Measurements from ENCODE around the gene NEUROD4.
"Not testable (repeated sequence)": the region's sequence is repeated elsewhere in the genome, so short reads cannot be mapped to it uniquely, and the experiment has no call there.

The NEUROD4 gene, protein sequence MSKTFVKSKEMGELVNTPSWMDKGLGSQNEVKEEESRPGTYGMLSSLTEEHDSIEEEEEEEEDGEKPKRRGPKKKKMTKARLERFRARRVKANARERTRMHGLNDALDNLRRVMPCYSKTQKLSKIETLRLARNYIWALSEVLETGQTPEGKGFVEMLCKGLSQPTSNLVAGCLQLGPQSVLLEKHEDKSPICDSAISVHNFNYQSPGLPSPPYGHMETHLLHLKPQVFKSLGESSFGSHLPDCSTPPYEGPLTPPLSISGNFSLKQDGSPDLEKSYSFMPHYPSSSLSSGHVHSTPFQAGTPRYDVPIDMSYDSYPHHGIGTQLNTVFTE

DNA sequence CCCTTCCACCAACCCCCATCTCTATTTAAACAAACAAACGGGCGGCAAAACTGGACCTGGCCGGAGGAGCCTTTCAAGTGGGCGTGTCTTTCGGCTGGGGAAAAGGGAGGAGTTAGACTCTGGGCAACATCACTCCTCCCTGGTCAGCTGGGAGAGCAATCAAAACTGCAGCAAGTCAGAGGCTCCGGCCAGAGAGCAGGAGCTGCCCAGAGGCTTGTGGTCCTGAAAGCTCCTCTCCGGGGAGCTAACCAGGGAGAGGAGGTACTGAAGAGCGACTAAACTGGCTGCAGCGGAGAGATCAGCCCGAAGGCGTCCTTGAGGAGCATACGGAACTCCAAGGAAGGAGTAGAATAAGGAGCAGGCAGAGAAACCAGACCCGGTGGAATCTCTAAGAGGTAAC lies at the start of gene NEUROD4:
TSS of gene NEUROD4 (plus strand) at position 191 of the 400 bp plus-strand sequence. CDS start 6,466 bp downstream, outside the sequence.
- no peaks in the 10 kb centered on the region for H3K9me3 Mint-ChIP-seq
- peaks cover 53% of the 10 kb centered on the region for H3K27me3 Mint-ChIP-seq
- no peaks in the 10 kb centered on the region for H3K36me3 Mint-ChIP-seq (ENCODE audit: low read depth)
- H3K4me1 Mint-ChIP-seq (ENCODE audit: low read depth), result peaks cover 14% of the 10 kb centered on the region
- H3K4me3 Mint-ChIP-seq, result no peak within 1 kb of the TSS
- H3K27ac Mint-ChIP-seq, result no peak within 1 kb of the TSS
- intact Hi-C loops (cut with micrococcal nuclease), result no loop called here

DNA sequence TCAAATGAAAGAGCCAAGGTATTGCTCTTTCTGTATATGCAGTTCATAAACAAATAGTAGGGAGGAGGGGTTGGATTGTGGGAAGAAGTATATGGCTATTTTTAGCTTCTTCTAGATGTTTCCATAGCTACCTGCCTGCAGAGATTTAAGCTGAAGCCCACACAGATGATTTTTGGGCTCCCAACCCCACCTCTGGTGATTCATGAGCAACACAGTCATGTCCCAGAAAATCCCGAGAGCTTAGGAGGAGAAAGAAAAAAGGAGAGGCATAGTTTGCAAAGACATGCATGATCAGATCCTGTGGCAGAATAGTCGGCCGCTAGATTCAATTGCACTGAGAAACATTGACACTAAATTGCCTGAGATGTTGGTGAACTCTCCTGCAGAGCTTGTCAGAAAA lies 49.0 kb upstream of the NEUROD4 start:
- H3K27me3 Mint-ChIP-seq, result no peaks in the 10 kb centered on the region
- no peaks in the 10 kb centered on the region for H3K36me3 Mint-ChIP-seq (ENCODE audit: low read depth)
- H3K4me1 Mint-ChIP-seq (ENCODE audit: low read depth), result no peaks in the 10 kb centered on the region
- no peak overlapping the region for H3K27ac Mint-ChIP-seq
- no peak overlapping the region for H3K4me3 Mint-ChIP-seq
- no peaks in the 10 kb centered on the region for H3K9me3 Mint-ChIP-seq
- intact Hi-C loops (cut with micrococcal nuclease), result no loop called here

DNA sequence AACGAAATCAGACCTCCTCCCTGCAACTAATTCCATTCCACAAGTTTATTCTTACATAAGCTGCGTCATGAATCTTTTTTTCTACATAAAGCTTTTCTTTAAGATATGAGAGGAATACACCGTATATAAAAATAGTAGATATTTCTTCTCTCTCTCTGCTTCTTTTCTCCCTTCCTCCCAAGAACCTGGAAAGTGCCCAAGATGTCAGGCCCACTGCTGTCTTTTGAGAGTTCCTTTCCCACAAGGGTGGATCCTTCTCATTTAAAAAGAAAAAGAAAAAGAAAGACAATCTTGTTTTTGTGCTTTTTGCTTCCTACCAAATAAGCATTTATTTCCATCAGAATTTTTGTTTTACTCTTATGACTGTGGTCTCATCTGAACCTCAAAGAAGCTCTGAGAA lies 46.2 kb upstream of the NEUROD4 start:
- Mint-ChIP-seq H3K4me1 (ENCODE audit: low read depth) (peaks cover 2% of the 10 kb centered on the region), H3K27ac (no peak overlapping the region), H3K36me3 (ENCODE audit: low read depth) (no peaks in the 10 kb centered on the region), H3K9me3 (no peaks in the 10 kb centered on the region), H3K4me3 (no peak overlapping the region), H3K27me3 (peaks cover 1% of the 10 kb centered on the region)
- intact Hi-C loops (cut with micrococcal nuclease), result no loop called here

DNA sequence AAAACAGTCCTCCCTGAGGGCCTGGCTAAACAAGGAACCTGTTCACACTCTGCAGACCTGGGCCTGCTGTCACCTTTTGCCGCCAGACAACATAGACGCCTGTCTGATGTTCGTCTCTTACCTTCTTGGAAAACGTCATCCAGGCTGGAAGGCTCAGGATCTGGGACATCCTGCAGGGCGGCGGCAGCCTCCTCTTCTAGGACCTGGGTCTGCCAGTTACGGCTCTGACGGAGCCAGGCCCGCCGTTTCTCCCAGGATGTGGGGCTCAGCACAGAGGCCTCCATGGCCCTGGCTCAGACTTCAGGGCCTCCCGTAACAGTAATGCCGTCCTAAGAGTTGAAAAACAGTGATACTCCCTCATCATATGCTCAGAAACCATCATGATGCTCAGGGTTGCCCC lies 45.5 kb upstream of the NEUROD4 start:
- Mint-ChIP-seq H3K4me1 (ENCODE audit: low read depth) (peaks cover 5% of the 10 kb centered on the region), H3K27ac (no peak overlapping the region), H3K36me3 (ENCODE audit: low read depth) (no peaks in the 10 kb centered on the region), H3K9me3 (no peaks in the 10 kb centered on the region), H3K4me3 (no peak overlapping the region), H3K27me3 (peaks cover 1% of the 10 kb centered on the region)
- intact Hi-C loops (cut with micrococcal nuclease), result no loop called here

DNA sequence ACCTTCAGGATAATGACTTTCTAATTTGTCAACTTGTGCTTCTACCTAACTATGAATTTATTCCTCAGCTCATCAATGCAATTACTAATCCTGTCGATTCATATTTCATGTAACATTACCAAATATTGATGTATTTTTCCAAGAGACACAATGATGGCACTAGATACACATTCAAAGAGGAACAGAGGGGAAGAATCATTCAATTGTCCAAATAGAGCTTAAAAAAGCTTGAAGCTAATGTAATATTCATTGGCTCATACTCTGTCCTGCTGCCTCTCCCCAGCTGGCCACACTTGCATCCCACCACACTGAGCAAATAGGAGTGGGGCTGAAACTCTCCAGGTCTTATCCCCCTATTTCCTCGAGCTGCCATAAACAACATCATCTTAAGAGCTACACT lies 44.5 kb upstream of the NEUROD4 start:
- no peak overlapping the region for H3K27ac Mint-ChIP-seq
- intact Hi-C loops (cut with micrococcal nuclease), result no loop called here
- peaks cover 5% of the 10 kb centered on the region for H3K4me1 Mint-ChIP-seq (ENCODE audit: low read depth)
- no peaks in the 10 kb centered on the region for H3K9me3 Mint-ChIP-seq
- H3K36me3 Mint-ChIP-seq (ENCODE audit: low read depth), result no peaks in the 10 kb centered on the region
- H3K27me3 Mint-ChIP-seq, result peaks cover 1% of the 10 kb centered on the region
- no peak overlapping the region for H3K4me3 Mint-ChIP-seq

DNA sequence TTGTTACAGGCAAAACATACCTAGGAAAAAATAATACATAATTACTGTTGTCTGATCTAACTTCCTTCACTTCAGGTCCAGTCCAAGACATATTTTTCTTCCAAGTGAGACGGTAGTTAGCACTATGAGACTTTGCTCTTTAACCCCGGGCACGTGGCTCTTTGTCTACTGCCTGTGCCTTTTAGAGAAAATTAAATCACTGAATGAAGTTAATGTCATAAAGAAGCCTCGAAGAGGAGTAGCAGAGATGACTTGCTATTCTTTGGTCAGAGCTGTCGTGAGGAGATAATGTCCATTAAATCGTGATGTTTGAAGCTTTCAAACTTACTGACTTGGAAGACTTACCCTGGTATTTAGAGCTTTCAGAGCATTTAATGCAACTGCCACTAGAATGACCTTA lies 43.9 kb upstream of the NEUROD4 start:
- Mint-ChIP-seq H3K27me3 (peaks cover 1% of the 10 kb centered on the region), H3K36me3 (ENCODE audit: low read depth) (no peaks in the 10 kb centered on the region), H3K4me3 (no peak overlapping the region), H3K27ac (no peak overlapping the region), H3K9me3 (no peaks in the 10 kb centered on the region), H3K4me1 (ENCODE audit: low read depth) (peaks cover 5% of the 10 kb centered on the region)
- intact Hi-C loops (cut with micrococcal nuclease), result no loop called here

DNA sequence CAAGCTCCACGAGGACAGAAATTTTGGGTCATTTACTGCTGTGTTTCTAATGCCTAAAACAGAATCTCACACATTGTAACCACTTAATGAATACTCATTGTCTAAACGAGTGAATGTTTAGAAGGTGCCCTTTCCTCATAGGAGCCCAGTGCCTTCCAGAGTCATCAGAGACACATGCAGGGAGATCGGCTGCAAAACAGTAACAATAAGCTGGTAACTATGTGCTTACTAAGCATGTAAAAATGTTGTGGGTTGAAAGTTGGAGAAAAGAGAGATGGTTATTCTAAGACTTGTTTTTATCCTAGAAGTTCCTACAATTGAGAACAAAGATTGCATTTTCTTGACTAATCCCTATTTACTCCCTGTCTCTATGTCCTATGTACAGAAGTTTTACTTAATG lies 42.6 kb upstream of the NEUROD4 start:
- intact Hi-C loops (cut with micrococcal nuclease), result no loop called here
- Mint-ChIP-seq H3K36me3 (ENCODE audit: low read depth) (no peaks in the 10 kb centered on the region), H3K9me3 (no peaks in the 10 kb centered on the region), H3K27ac (no peak overlapping the region), H3K4me1 (ENCODE audit: low read depth) (peaks cover 5% of the 10 kb centered on the region), H3K27me3 (peaks cover 1% of the 10 kb centered on the region), H3K4me3 (no peak overlapping the region)

DNA sequence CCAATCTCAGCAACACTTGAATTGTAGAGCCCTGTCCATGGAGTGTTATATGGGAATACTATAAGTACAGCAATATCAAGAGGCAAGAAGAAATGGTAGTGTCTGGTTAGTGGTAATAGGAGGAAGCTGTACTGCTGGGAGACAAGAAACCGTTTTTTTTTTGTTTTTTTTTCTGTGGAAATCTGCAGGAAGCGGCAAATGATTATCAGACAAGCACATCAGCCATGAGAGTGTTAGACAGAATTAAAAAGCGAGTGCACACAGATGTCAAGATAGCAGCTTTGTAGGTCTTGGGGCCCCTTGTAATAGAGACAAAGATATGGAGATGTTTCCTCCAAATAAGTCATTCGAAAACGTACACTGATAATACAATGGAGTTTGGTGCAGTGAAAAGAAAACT lies 41.9 kb upstream of the NEUROD4 start:
- no peaks in the 10 kb centered on the region for H3K9me3 Mint-ChIP-seq
- no peak overlapping the region for H3K27ac Mint-ChIP-seq
- H3K36me3 Mint-ChIP-seq (ENCODE audit: low read depth), result no peaks in the 10 kb centered on the region
- peaks cover 10% of the 10 kb centered on the region for H3K4me1 Mint-ChIP-seq (ENCODE audit: low read depth)
- H3K4me3 Mint-ChIP-seq, result no peak overlapping the region
- intact Hi-C loops (cut with micrococcal nuclease), result no loop called here
- H3K27me3 Mint-ChIP-seq, result peaks cover 1% of the 10 kb centered on the region

DNA sequence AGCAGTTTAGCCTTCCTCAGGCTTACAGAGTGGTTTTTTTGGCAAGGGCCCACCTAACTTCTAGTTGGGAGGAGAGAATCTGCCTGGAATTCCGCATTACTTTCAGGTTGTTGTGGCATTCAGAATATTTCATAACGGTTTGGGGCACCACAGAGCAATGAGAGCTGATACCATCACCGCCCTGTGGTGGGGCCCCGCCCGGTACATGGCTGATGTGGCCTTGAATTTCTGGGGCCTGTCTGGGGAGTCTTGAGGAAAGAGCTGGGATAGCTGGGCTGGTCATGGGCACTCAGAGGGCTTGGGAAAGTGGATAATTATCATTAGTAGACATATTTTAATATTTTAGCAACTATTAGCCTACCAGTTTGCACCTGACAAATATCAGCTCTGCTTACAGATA lies 39.4 kb upstream of the NEUROD4 start:
- Mint-ChIP-seq H3K9me3 (no peaks in the 10 kb centered on the region), H3K27me3 (peaks cover 1% of the 10 kb centered on the region), H3K4me1 (ENCODE audit: low read depth) (peaks cover 30% of the 10 kb centered on the region), H3K36me3 (ENCODE audit: low read depth) (no peaks in the 10 kb centered on the region), H3K27ac (no peak overlapping the region), H3K4me3 (no peak overlapping the region)
- intact Hi-C loops (cut with micrococcal nuclease), result no loop called here

DNA sequence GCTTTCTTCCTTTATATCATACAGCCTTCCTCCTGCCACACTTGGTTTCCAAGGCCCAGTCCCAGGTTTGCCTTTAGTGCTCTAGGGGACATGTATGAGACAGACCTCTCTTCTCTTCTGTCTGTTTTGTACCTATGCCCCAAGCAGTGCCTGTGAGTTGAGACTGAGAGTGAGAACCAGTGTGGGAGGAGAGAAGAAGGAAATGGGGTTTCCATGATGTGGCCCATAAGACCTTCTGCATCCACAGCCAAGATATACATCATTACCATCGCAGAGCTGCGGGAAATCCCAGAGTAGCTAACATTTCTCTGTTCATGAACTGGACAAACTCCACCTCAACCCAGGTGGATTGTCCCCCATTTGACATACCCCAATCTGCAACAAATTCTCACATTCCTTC lies 38.0 kb upstream of the NEUROD4 start:
- intact Hi-C loops (cut with micrococcal nuclease), result no loop called here
- H3K27me3 Mint-ChIP-seq, result peaks cover under 1% of the 10 kb centered on the region
- H3K27ac Mint-ChIP-seq, result no peak overlapping the region
- H3K9me3 Mint-ChIP-seq, result no peaks in the 10 kb centered on the region
- no peaks in the 10 kb centered on the region for H3K36me3 Mint-ChIP-seq (ENCODE audit: low read depth)
- peaks cover 30% of the 10 kb centered on the region for H3K4me1 Mint-ChIP-seq (ENCODE audit: low read depth)
- no peak overlapping the region for H3K4me3 Mint-ChIP-seq

DNA sequence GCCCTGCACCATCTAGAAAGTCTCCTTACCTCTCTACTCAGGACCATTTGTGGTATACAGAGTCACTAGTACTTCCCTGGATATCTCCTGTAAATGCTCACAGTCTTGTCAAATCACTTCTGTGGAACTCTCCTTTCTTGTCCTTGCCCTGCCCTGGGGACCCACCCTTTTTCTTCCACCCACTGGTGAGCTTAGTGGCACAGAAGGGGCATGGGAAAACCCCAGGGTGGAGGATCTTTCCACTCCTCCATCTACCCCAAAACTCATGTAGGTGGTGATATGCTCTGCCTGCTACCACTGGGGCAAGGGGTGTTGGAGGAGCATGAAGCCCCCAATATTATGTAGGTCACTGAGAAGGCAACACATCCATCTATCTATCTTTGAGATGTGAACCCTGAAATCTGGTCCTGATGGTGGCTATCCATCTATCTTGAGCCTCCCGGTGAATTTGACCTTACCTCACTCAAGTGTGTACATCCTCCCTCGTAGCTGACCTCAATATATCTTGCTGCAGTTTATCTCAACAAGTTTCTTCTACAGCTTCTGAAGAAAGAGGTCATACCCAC lies 36.2 kb upstream of the NEUROD4 start:
- H3K27ac Mint-ChIP-seq, result no peak overlapping the region
- H3K36me3 Mint-ChIP-seq (ENCODE audit: low read depth), result no peaks in the 10 kb centered on the region
- intact Hi-C loops (cut with micrococcal nuclease), result no loop called here
- no peaks in the 10 kb centered on the region for H3K27me3 Mint-ChIP-seq
- H3K4me3 Mint-ChIP-seq, result no peak overlapping the region
- H3K9me3 Mint-ChIP-seq, result no peaks in the 10 kb centered on the region
- peaks cover 28% of the 10 kb centered on the region for H3K4me1 Mint-ChIP-seq (ENCODE audit: low read depth)

DNA sequence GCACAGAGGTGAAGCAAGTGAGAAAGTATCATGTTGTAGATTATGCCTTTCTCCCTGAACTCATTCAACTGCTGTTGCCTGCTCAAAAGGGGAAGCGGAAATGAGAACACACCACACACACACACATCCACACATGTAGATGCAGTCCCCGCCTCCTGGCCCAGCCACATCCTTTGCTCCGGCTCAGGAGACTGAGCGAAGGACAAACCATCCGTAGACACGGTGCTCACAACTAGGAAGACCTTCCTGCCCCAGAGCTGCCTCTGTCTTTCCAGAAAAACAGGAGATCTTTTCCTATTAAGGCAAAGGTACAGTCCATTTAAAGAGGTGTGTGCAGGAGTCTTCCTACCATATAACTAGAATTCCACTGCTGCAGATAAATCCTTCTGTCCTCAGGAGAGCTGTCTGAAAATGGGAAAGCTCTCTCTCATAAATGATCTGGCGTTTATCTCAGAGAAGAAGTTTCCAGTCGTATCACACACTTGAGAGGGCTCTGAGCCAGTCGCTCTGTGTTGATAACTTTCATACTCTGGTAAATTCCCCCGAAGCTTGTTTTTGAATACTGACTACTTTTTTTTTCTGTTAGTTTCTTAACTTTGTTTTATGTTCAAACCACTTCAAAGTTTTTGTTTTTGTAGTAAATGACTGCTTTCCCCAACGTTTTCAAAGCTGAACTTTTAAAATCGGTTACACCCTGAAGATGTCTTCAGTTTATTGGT lies 35.0 kb upstream of the NEUROD4 start, which contains the start of gene TESPA1:
TSS of gene TESPA1 (minus strand) at position 105 of the 719 bp plus-strand sequence. CDS start 10,200 bp downstream, outside the sequence.
- Mint-ChIP-seq H3K36me3 (ENCODE audit: low read depth) (no peaks in the 10 kb centered on the region), H3K9me3 (no peaks in the 10 kb centered on the region), H3K4me1 (ENCODE audit: low read depth) (peaks cover 25% of the 10 kb centered on the region), H3K27me3 (peaks cover under 1% of the 10 kb centered on the region), H3K27ac (no peak within 1 kb of the TSS), H3K4me3 (no peak within 1 kb of the TSS)
- intact Hi-C loops (cut with micrococcal nuclease), result no loop called here

DNA sequence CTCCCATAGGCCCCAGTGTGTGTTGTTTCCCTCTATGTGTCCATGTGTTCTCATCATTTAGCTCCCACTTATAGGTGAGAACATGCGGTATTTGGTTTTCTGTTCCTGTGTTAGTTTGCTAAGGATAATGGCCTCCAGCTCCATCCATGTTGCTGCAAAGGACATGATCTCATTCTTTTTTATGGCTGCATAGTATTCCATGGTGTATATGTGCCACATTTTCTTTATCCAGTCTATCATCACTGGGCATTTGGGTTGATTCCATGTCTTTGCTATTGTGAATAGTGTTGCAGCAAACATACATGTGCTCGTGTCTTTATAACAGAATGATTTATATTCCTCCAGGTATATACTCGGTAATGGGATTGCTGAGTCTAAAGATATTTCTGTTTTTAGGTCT lies 33.0 kb upstream of the NEUROD4 start:
- H3K27ac Mint-ChIP-seq; H3K36me3 Mint-ChIP-seq (ENCODE audit: low read depth); H3K4me3 Mint-ChIP-seq; H3K9me3 Mint-ChIP-seq; intact Hi-C loops (cut with micrococcal nuclease); H3K27me3 Mint-ChIP-seq: not testable (repeated sequence)
- H3K4me1 Mint-ChIP-seq (ENCODE audit: low read depth), result peaks cover 37% of the 10 kb centered on the region

DNA sequence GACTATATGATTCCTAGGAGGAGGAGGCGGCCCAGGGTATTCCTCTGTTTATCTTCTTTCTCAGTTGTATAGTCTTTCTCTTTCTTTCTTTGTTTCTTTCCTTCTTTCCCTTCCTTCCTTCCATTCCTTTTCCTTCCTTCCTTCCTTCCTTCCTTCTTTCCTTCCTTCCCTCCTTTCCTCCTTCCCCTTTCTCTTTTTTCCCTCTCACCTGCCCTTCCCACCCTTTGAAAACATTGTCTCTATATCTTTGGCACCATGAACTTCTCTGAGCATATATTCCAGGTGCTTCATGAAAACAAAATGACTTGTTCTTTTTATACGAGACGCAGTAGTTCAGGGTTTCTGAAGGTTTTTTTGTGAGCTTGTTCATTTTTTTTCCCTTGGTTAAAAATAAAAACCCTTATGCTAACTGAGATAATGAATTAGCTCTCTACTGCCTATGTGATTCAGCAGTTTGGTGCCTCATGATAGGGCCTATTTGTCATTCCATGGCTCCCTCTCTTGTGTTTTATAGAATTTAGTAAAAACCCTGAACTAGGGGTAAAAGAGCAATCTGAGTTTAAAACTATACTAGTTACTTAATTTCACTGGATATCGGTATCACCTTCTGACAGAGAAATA lies 32.1 kb upstream of the NEUROD4 start:
- peaks cover 3% of the 10 kb centered on the region for H3K27me3 Mint-ChIP-seq
- no peaks in the 10 kb centered on the region for H3K36me3 Mint-ChIP-seq (ENCODE audit: low read depth)
- no peaks in the 10 kb centered on the region for H3K9me3 Mint-ChIP-seq
- intact Hi-C loops (cut with micrococcal nuclease), result no loop called here
- H3K27ac Mint-ChIP-seq, result no peak overlapping the region
- no peak overlapping the region for H3K4me3 Mint-ChIP-seq
- H3K4me1 Mint-ChIP-seq (ENCODE audit: low read depth), result peaks cover 34% of the 10 kb centered on the region
